WTC11 (cell line): Measurements from ENCODE around the gene TAF4. TPM values are rescaled to one million over a fixed set of nuclear protein-coding genes. Genes with fewer than 3 reads are reported as not detected.

ENCODE experiments used
- ATAC-seq: fragments of 200-7000 bp; cut with Tn5 transposase; 2 replicates; pipeline ENCODE4 v1.10.0; 2021; ENCODE audit warnings: mild to moderate bottlenecking, moderate library complexity
- CTCF ChIA-PET: fragments of 300-600 bp; sonication (Branson Sonifier 250); formaldehyde crosslinking; loops from one replicate; lab custom pipeline; 2021; ENCODE audit warnings: antibody characterized with exemption; lab: Charles Lee
- POLR2A ChIA-PET: fragments of 350-600 bp; sonication (Branson Sonifier 250); formaldehyde crosslinking; loops from one replicate; lab custom pipeline; 2021; ENCODE audit warnings: antibody characterized with exemption; lab: Charles Lee
- DNase-seq: peaks from one replicate; pipeline ENCODE4 v3.0.0; 2021; ENCODE audit warnings: low spot score
- H3K27ac Mint-ChIP-seq: 2 replicates; pipeline ENCODE4 v1.8.0; 2021; ENCODE audit warnings: mixed read lengths
- H3K27me3 Mint-ChIP-seq: 2 replicates; pipeline ENCODE4 v1.8.0; 2021; ENCODE audit warnings: low read depth, mild to moderate bottlenecking, moderate library complexity, mixed read lengths
- H3K36me3 Mint-ChIP-seq: 2 replicates; pipeline ENCODE4 v1.8.0; 2021; ENCODE audit warnings: mixed read lengths
- H3K4me1 Mint-ChIP-seq: 2 replicates; pipeline ENCODE4 v1.8.0; 2022; ENCODE audit warnings: mixed read lengths
- H3K4me3 Mint-ChIP-seq: 2 replicates; pipeline ENCODE4 v1.8.0; 2021; ENCODE audit warnings: mild to moderate bottlenecking, moderate library complexity, mixed read lengths
- H3K9me3 Mint-ChIP-seq: 2 replicates; pipeline ENCODE4 v1.8.0; 2021; ENCODE audit warnings: mixed read lengths
- CBFB ChIP-seq: sonication (generic); formaldehyde crosslinking; IDR thresholded peaks from 2 replicates; pipeline ENCODE4 v1.8.1; 2022; ENCODE audit warnings: mild to moderate bottlenecking, low read depth, missing genetic modification reagents
- FOXP1 ChIP-seq: sonication (generic); formaldehyde crosslinking; IDR thresholded peaks from 2 replicates; pipeline ENCODE4 v1.8.0; 2022; ENCODE audit warnings: missing genetic modification reagents, mild to moderate bottlenecking, moderate library complexity, borderline replicate concordance
- GRHL2 ChIP-seq: fragments of 250-450 bp; sonication (Bioruptor Pico); IDR thresholded peaks from 2 replicates; pipeline ENCODE4 v1.8.0; 2022; ENCODE audit warnings: mild to moderate bottlenecking, moderate library complexity; ENCODE audit not compliant: insufficient replicate concordance, severe bottlenecking
- JAZF1 ChIP-seq: fragments of 250-450 bp; sonication (Bioruptor Pico); IDR thresholded peaks from 2 replicates; pipeline ENCODE4 v1.9.0; 2021; ENCODE audit warnings: moderate library complexity, mild to moderate bottlenecking, inconsistent platforms
- JUN ChIP-seq: sonication (generic); formaldehyde crosslinking; IDR thresholded peaks from 2 replicates; pipeline ENCODE4 v1.8.0; 2023; ENCODE audit warnings: mild to moderate bottlenecking, missing genetic modification reagents
- NFATC4 ChIP-seq: fragments of 250-450 bp; sonication (Bioruptor Pico); IDR thresholded peaks from 2 replicates; pipeline ENCODE4 v1.9.0; 2021; ENCODE audit warnings: mild to moderate bottlenecking
- NFYB ChIP-seq: sonication (generic); formaldehyde crosslinking; conservative IDR thresholded peaks from 2 replicates; pipeline ENCODE4 v1.8.0; 2022; ENCODE audit warnings: low read depth, missing genetic modification reagents
- PRRX2 ChIP-seq: fragments of 250-450 bp; sonication (Bioruptor Pico); IDR thresholded peaks from 2 replicates; pipeline ENCODE4 v1.8.0; 2021; ENCODE audit warnings: mild to moderate bottlenecking
- RELA ChIP-seq: sonication (generic); formaldehyde crosslinking; IDR thresholded peaks from 2 replicates; pipeline ENCODE4 v1.8.1; 2022; ENCODE audit warnings: missing genetic modification reagents, mild to moderate bottlenecking, borderline replicate concordance
- RORB ChIP-seq: fragments of 250-450 bp; sonication (Bioruptor Pico); IDR thresholded peaks from 2 replicates; pipeline ENCODE4 v1.9.0; 2021; ENCODE audit warnings: mild to moderate bottlenecking
- ZNF121 ChIP-seq: sonication (generic); formaldehyde crosslinking; IDR thresholded peaks from 2 replicates; pipeline ENCODE4 v1.8.0; 2023; ENCODE audit warnings: missing genetic modification reagents
- ZNF416 ChIP-seq: fragments of 250-450 bp; sonication (Bioruptor Pico); IDR thresholded peaks from 2 replicates; pipeline ENCODE4 v1.9.0; 2021; ENCODE audit warnings: mild to moderate bottlenecking, inconsistent platforms
- ZNF671 ChIP-seq: fragments of 250-450 bp; sonication (Bioruptor Pico); IDR thresholded peaks from 2 replicates; pipeline ENCODE4 v1.8.0; 2021; ENCODE audit warnings: mild to moderate bottlenecking
- total RNA-seq: library from RNA; stranded (reverse); gene quantifications from 3 replicates; pipeline ENCODE4 v1.2.3, GENCODE V29; 2021
- TF ChIP-seq, protein P1 (sequence below): sonication (generic); formaldehyde crosslinking; IDR thresholded peaks from 2 replicates; pipeline ENCODE4 v1.8.0; 2023; ENCODE audit warnings: missing genetic modification reagents
- TF ChIP-seq, protein P2 (sequence below): sonication (generic); formaldehyde crosslinking; IDR thresholded peaks from 2 replicates; pipeline ENCODE4 v1.8.1; 2023; ENCODE audit warnings: mild to moderate bottlenecking, missing genetic modification reagents, moderate library complexity
- TF ChIP-seq, protein P3 (sequence below): sonication (generic); formaldehyde crosslinking; IDR thresholded peaks from 2 replicates; pipeline ENCODE4 v1.8.1; 2023; ENCODE audit warnings: mild to moderate bottlenecking, missing genetic modification reagents, borderline replicate concordance
- TF ChIP-seq, protein P4 (sequence below): sonication (generic); formaldehyde crosslinking; IDR thresholded peaks from 2 replicates; pipeline ENCODE4 v1.8.1; 2022; ENCODE audit warnings: low read depth, missing genetic modification reagents, borderline replicate concordance
- TF ChIP-seq, protein P5 (sequence below): sonication (generic); formaldehyde crosslinking; IDR thresholded peaks from 2 replicates; pipeline ENCODE4 v1.8.0; 2022; ENCODE audit warnings: mild to moderate bottlenecking, missing genetic modification reagents
- TF ChIP-seq, protein P6 (sequence below): sonication (generic); formaldehyde crosslinking; IDR thresholded peaks from 2 replicates; pipeline ENCODE4 v1.8.1; 2022; ENCODE audit warnings: missing genetic modification reagents, borderline replicate concordance
- TF ChIP-seq, protein P7 (sequence below): fragments of 250-450 bp; sonication (Bioruptor Pico); IDR thresholded peaks from 2 replicates; pipeline ENCODE4 v1.9.0; 2021; ENCODE audit warnings: mild to moderate bottlenecking

The TAF4 gene
- total RNA-seq, 1 experiment from 2014 or later = 34.4 TPM

DNA sequence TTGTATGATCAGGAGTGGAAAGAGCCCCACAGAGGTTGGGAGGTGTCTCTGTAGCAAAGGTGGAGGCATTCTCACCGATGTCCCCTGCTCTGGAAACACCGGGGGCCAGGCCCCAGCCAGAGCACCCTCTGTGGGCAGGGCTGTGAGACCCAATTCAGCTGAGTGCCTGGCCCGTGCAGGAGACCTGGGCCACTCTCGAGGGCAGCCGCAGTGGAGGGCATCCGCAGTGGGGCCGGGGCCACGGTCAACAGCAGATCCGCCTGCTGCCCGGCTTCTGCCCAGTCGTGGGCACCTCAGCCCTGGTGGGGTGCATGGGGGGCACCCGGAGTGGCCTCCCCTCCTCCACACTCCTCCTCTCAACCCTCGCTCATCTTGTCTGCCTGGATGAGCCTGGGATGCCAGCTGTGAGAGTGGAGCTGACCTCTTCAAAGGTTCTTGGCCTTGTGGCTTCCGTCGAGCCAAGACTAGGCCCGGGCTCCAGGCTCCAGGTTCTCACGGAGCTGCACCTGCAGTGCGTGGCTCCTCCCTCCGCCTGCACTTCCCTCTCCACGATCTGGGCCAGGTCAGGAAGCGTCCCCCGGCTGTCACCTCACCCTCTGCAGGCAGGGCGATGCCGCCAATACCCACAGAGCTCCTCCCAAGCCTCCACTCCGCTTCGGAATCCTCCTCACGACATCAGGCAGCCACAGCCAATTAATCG lies 134.8 kb downstream of the TAF4 start:
- 0 out of 2 replicates have a peak, but pooled peaks cover 2% of the 10 kb centered on the region for H3K36me3 Mint-ChIP-seq
- no peak for DNase-seq
- H3K4me3 Mint-ChIP-seq = no peak overlapping the region
- ATAC-seq = no peak
- H3K4me1 Mint-ChIP-seq = peaks cover 5% of the 10 kb centered on the region
- H3K27ac Mint-ChIP-seq = no peak overlapping the region
- ChIA-PET CTCF (interaction anchor here (1.0 kb wide), 1 partner anchor 35 kb away, joined by 3 read pairs; no protein-coding TSS in a partner anchor), POLR2A (no interaction called here)
- H3K9me3 Mint-ChIP-seq = peaks cover 4% of the 10 kb centered on the region
- no peaks in the 10 kb centered on the region for H3K27me3 Mint-ChIP-seq
- TF ChIP-seq, protein P1, sequence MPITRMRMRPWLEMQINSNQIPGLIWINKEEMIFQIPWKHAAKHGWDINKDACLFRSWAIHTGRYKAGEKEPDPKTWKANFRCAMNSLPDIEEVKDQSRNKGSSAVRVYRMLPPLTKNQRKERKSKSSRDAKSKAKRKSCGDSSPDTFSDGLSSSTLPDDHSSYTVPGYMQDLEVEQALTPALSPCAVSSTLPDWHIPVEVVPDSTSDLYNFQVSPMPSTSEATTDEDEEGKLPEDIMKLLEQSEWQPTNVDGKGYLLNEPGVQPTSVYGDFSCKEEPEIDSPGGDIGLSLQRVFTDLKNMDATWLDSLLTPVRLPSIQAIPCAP (CRISPR knock-in tag) = no peak
- TF ChIP-seq NFATC4 (no peak), NFYB (no peak), GRHL2 (no peak), JAZF1 (CRISPR knock-in tag) (no peak), ZNF671 (CRISPR knock-in tag) (no peak), FOXP1 (CRISPR knock-in tag) (no peak), ZNF121 (CRISPR knock-in tag) (no peak), PRRX2 (CRISPR knock-in tag) (no peak), CBFB (no peak), RELA (no peak), ZNF416 (CRISPR knock-in tag) (no peak), JUN (CRISPR knock-in tag) (no peak), RORB (no peak)
- TF ChIP-seq, protein P2, sequence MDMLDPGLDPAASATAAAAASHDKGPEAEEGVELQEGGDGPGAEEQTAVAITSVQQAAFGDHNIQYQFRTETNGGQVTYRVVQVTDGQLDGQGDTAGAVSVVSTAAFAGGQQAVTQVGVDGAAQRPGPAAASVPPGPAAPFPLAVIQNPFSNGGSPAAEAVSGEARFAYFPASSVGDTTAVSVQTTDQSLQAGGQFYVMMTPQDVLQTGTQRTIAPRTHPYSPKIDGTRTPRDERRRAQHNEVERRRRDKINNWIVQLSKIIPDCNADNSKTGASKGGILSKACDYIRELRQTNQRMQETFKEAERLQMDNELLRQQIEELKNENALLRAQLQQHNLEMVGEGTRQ (CRISPR knock-in tag) = no peak
- TF ChIP-seq, protein P3, sequence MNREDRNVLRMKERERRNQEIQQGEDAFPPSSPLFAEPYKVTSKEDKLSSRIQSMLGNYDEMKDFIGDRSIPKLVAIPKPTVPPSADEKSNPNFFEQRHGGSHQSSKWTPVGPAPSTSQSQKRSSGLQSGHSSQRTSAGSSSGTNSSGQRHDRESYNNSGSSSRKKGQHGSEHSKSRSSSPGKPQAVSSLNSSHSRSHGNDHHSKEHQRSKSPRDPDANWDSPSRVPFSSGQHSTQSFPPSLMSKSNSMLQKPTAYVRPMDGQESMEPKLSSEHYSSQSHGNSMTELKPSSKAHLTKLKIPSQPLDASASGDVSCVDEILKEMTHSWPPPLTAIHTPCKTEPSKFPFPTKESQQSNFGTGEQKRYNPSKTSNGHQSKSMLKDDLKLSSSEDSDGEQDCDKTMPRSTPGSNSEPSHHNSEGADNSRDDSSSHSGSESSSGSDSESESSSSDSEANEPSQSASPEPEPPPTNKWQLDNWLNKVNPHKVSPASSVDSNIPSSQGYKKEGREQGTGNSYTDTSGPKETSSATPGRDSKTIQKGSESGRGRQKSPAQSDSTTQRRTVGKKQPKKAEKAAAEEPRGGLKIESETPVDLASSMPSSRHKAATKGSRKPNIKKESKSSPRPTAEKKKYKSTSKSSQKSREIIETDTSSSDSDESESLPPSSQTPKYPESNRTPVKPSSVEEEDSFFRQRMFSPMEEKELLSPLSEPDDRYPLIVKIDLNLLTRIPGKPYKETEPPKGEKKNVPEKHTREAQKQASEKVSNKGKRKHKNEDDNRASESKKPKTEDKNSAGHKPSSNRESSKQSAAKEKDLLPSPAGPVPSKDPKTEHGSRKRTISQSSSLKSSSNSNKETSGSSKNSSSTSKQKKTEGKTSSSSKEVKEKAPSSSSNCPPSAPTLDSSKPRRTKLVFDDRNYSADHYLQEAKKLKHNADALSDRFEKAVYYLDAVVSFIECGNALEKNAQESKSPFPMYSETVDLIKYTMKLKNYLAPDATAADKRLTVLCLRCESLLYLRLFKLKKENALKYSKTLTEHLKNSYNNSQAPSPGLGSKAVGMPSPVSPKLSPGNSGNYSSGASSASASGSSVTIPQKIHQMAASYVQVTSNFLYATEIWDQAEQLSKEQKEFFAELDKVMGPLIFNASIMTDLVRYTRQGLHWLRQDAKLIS (CRISPR knock-in tag) = no peak
- TF ChIP-seq, protein P4, sequence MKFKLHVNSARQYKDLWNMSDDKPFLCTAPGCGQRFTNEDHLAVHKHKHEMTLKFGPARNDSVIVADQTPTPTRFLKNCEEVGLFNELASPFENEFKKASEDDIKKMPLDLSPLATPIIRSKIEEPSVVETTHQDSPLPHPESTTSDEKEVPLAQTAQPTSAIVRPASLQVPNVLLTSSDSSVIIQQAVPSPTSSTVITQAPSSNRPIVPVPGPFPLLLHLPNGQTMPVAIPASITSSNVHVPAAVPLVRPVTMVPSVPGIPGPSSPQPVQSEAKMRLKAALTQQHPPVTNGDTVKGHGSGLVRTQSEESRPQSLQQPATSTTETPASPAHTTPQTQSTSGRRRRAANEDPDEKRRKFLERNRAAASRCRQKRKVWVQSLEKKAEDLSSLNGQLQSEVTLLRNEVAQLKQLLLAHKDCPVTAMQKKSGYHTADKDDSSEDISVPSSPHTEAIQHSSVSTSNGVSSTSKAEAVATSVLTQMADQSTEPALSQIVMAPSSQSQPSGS (CRISPR knock-in tag) = no peak
- TF ChIP-seq, protein P5, sequence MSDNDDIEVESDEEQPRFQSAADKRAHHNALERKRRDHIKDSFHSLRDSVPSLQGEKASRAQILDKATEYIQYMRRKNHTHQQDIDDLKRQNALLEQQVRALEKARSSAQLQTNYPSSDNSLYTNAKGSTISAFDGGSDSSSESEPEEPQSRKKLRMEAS (CRISPR knock-in tag) = no peak
- TF ChIP-seq, protein P6, sequence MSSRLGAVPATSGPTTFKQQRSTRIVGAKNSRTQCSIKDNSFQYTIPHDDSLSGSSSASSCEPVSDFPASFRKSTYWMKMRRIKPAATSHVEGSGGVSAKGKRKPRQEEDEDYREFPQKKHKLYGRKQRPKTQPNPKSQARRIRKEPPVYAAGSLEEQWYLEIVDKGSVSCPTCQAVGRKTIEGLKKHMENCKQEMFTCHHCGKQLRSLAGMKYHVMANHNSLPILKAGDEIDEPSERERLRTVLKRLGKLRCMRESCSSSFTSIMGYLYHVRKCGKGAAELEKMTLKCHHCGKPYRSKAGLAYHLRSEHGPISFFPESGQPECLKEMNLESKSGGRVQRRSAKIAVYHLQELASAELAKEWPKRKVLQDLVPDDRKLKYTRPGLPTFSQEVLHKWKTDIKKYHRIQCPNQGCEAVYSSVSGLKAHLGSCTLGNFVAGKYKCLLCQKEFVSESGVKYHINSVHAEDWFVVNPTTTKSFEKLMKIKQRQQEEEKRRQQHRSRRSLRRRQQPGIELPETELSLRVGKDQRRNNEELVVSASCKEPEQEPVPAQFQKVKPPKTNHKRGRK (CRISPR knock-in tag) = no peak
- TF ChIP-seq, protein P7, sequence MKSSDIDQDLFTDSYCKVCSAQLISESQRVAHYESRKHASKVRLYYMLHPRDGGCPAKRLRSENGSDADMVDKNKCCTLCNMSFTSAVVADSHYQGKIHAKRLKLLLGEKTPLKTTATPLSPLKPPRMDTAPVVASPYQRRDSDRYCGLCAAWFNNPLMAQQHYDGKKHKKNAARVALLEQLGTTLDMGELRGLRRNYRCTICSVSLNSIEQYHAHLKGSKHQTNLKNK (CRISPR knock-in tag) = no peak
- TF ChIP-seq, all 79 proteins: peak for 0
